ENCODE results near the gene FBXL15. TPM values are rescaled to one million over a fixed set of nuclear protein-coding genes. Genes with fewer than 3 reads are reported as not detected.

Gene FBXL15
- total RNA-seq, 4 donors from 2014 or later = 36.9 to 57.8 (median 44.8) TPM

GRCh38 chr10:102398172-102399020, 22.2 kb upstream of the FBXL15 start:
- Histone ChIP-seq H3K9me3 (no peaks in the 10 kb centered on the region), H3K27ac (peak overlapping the region in 3 of 4 donors; percentile 19 to 86 (median 86)), H3K4me1 (peaks cover 0 to 40% (median 26%) of the 10 kb centered on the region in 4 donors), H3K27me3 (no peaks in the 10 kb centered on the region), H3K4me3 (peak overlapping the region in 1 of 4 donors; percentile 61), H3K36me3 (peaks cover 0 to 24% (median 0%) of the 10 kb centered on the region in 3 donors)
- peak in 1 of 3 donors; percentile 50 for DNase-seq
- no peak for TF ChIP-seq POLR2A (IDR thresholded peaks at IDR 0.05)

- peaks cover 0 to 24% (median 0%) of the 10 kb centered on the region in 3 donors for H3K36me3 ChIP-seq
- peaks cover 0 to 36% (median 24%) of the 10 kb centered on the region in 4 donors for H3K4me1 ChIP-seq
- TF ChIP-seq CTCF (IDR thresholded peaks at IDR 0.05) (peak; percentile 87 to 99 (median 97)), POLR2A (IDR thresholded peaks at IDR 0.05) (peak in 1 of 2 donors; percentile 58)
- H3K9me3 ChIP-seq = no peaks in the 10 kb centered on the region
- peak overlapping the region; percentile 86 to 90 (median 88) for H3K27ac ChIP-seq
- H3K4me3 ChIP-seq = peak overlapping the region; percentile 61 to 70 (median 64)
- DNase-seq = peak; percentile 88 to 96 (median 93)
- H3K27me3 ChIP-seq = no peaks in the 10 kb centered on the region
Measured at GRCh38 chr10:102399217-102400021, 21.2 kb upstream of the FBXL15 start.

DNA sequence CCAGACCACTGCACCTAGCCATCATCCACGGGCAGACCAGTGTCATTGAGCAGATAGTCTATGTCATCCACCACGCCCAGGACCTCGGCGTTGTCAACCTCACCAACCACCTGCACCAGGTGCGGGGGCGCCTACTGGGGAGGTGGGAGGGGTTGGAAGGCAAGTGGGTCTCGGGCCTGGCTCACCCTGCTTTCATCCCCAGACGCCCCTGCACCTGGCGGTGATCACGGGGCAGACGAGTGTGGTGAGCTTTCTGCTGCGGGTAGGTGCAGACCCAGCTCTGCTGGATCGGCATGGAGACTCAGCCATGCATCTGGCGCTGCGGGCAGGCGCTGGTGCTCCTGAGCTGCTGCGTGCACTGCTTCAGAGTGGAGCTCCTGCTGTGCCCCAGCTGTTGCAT, 20.6 kb upstream of the FBXL15 start:
- H3K9me3 ChIP-seq = no peaks in the 10 kb centered on the region
- H3K36me3 ChIP-seq = peaks cover 0 to 24% (median 0%) of the 10 kb centered on the region in 3 donors
- TF ChIP-seq POLR2A (IDR thresholded peaks at IDR 0.05) = no peak
- no peak for TF ChIP-seq CTCF (IDR thresholded peaks at IDR 0.05)
- H3K27ac ChIP-seq = peak overlapping the region in 3 of 4 donors; percentile 86 to 90 (median 86)
- DNase-seq = no peak
- no peaks in the 10 kb centered on the region for H3K27me3 ChIP-seq
- peak overlapping the region in 1 of 4 donors; percentile 61 for H3K4me3 ChIP-seq
- peaks cover 0 to 36% (median 24%) of the 10 kb centered on the region in 4 donors for H3K4me1 ChIP-seq

- no peak for DNase-seq
- H3K4me1 ChIP-seq = peaks cover 0 to 35% (median 23%) of the 10 kb centered on the region in 4 donors
- H3K27ac ChIP-seq = no peak overlapping the region
- no peaks in the 10 kb centered on the region for H3K27me3 ChIP-seq
- peaks cover 0 to 24% (median 0%) of the 10 kb centered on the region in 3 donors for H3K36me3 ChIP-seq
- H3K4me3 ChIP-seq = no peak overlapping the region
- no peaks in the 10 kb centered on the region for H3K9me3 ChIP-seq
- TF ChIP-seq CTCF (IDR thresholded peaks at IDR 0.05) (no peak), POLR2A (IDR thresholded peaks at IDR 0.05) (no peak)
Measured at GRCh38 chr10:102400598-102401341, 19.9 kb upstream of the FBXL15 start.

- no peak for TF ChIP-seq POLR2A (IDR thresholded peaks at IDR 0.05)
- TF ChIP-seq CTCF (IDR thresholded peaks at IDR 0.05) = no peak
- no peaks in the 10 kb centered on the region for H3K27me3 ChIP-seq
- H3K27ac ChIP-seq = no peak overlapping the region
- H3K4me3 ChIP-seq = no peak overlapping the region
- DNase-seq = no peak
- H3K4me1 ChIP-seq = peaks cover 0 to 30% (median 18%) of the 10 kb centered on the region in 4 donors
- H3K36me3 ChIP-seq = peaks cover 0 to 24% (median 0%) of the 10 kb centered on the region in 3 donors
- no peaks in the 10 kb centered on the region for H3K9me3 ChIP-seq
Measured at GRCh38 chr10:102401342-102401654, 19.3 kb upstream of the FBXL15 start.

Measured in Peyer's patch (tissue), 4 donors.